GM18499 (cell line): ENCODE measurements around the gene FRMD7.

Experiments
- ATAC-seq: cut with Tn5 transposase; IDR thresholded peaks from one replicate; pipeline ENCODE4 v1.9.1; 2021; ENCODE audit warnings: moderate number of reproducible peaks; ENCODE audit not compliant: insufficient read depth, unreplicated experiment

Gene FRMD7

GRCh38 chrX:132041015-132041414 lies 86.8 kb downstream of the FRMD7 start:
- ATAC-seq = no peak

GRCh38 chrX:132040066-132040465 lies 87.8 kb downstream of the FRMD7 start:
- no peak for ATAC-seq

GRCh38 chrX:132037479-132037993 lies 90.3 kb downstream of the FRMD7 start:
- no peak for ATAC-seq

GRCh38 chrX:132034648-132035047 lies 93.2 kb downstream of the FRMD7 start:
- ATAC-seq = peak; percentile 46

GRCh38 chrX:132033166-132033565 lies 94.7 kb downstream of the FRMD7 start:
- no peak for ATAC-seq

- no peak for ATAC-seq
These were observed 96.0 kb downstream of the FRMD7 start for GRCh38 chrX:132031867-132032266.

GRCh38 chrX:132030264-132030663 lies 97.6 kb downstream of the FRMD7 start:
- no peak for ATAC-seq
